HEK293 (cell line): ENCODE results near the gene CTSE.

Experiments
- CTCF ChIA-PET: fragments of 350-600 bp; formaldehyde crosslinking; extraction: SDS; loops from one replicate; lab custom pipeline; 2021; ENCODE audit warnings: antibody characterized with exemption; lab: Yijun Ruan, JAX
- POLR2A ChIA-PET: fragments of 300-600 bp; formaldehyde crosslinking; extraction: SDS; loops from one replicate; lab custom pipeline; 2020; ENCODE audit warnings: antibody characterized with exemption, inconsistent platforms; lab: Yijun Ruan, JAX
- H3K27ac ChIP-seq: fragments of 200-500 bp; sonication (Bioruptor generic); 2 replicates; pipeline ENCODE4 v1.5.1; 2014; ENCODE audit warnings: low read depth, low read length, control low read depth, inconsistent platforms; ENCODE audit errors: extremely low read depth
- H3K36me3 ChIP-seq, 2 experiments: fragments of 200-500 bp in 1 of 2; sonication (Bioruptor generic) in 1 of 2; 1 replicate in 1 of 2; 2 replicates in 1 of 2; pipeline ENCODE4 v1.5.1; 2014 to 2017; ENCODE audit warnings: inconsistent platforms in 2 of 2, low read length in 2 of 2; ENCODE audit not compliant: control insufficient read depth in 2 of 2, insufficient read depth in 1 of 2
- H3K4me1 ChIP-seq: fragments of 200-500 bp; sonication (Bioruptor generic); 2 replicates; pipeline ENCODE4 v1.5.1; 2014; ENCODE audit warnings: mild to moderate bottlenecking, low read length, inconsistent platforms; ENCODE audit not compliant: control insufficient read depth, insufficient read depth
- H3K4me3 ChIP-seq: 2 replicates; pipeline ENCODE4 v1.5.1; 2011; ENCODE audit warnings: low read depth, mild to moderate bottlenecking, control low read depth, low read length, moderate library complexity
- H3K9me3 ChIP-seq: fragments of 200-500 bp; sonication (Bioruptor generic); 2 replicates; pipeline ENCODE4 v1.5.1; 2014; ENCODE audit warnings: low read depth, low read length, inconsistent platforms; ENCODE audit not compliant: control insufficient read depth, insufficient read depth
- CTCF ChIP-seq: fragments of 450-650 bp; formaldehyde crosslinking; IDR thresholded peaks from 2 replicates; pipeline ENCODE4 v1.5.1; 2016; ENCODE audit warnings: missing biosample characterization, missing genetic modification characterization
- HIC1 ChIP-seq: fragments of 450-650 bp; formaldehyde crosslinking; IDR thresholded peaks from 2 replicates; pipeline ENCODE4 v1.5.1; 2016; ENCODE audit warnings: missing biosample characterization, missing genetic modification characterization
- HOXC10 ChIP-seq: sonication (generic); formaldehyde crosslinking; IDR thresholded peaks from 2 replicates; pipeline ENCODE4 v1.8.1; 2023; ENCODE audit warnings: mild to moderate bottlenecking, missing genetic modification reagents
- KLF16 ChIP-seq: fragments of 450-650 bp; formaldehyde crosslinking; IDR thresholded peaks from 2 replicates; pipeline ENCODE4 v1.5.1; 2017; ENCODE audit warnings: missing biosample characterization, missing genetic modification characterization
- KLF7 ChIP-seq: fragments of 450-650 bp; formaldehyde crosslinking; IDR thresholded peaks from 2 replicates; pipeline ENCODE4 v1.5.1; 2016; ENCODE audit warnings: missing biosample characterization, missing genetic modification characterization, borderline replicate concordance
- SETDB1 ChIP-seq: IDR thresholded peaks from one replicate; pipeline ENCODE4 v1.6.1; 2017; ENCODE audit warnings: mild to moderate bottlenecking, low read length, moderate library complexity, mixed read lengths; ENCODE audit not compliant: insufficient read length
- YY2 ChIP-seq: fragments of 450-650 bp; formaldehyde crosslinking; IDR thresholded peaks from 2 replicates; pipeline ENCODE4 v1.5.1; 2016; ENCODE audit warnings: missing biosample characterization, missing genetic modification characterization
- ZBTB48 ChIP-seq: fragments of 450-650 bp; formaldehyde crosslinking; IDR thresholded peaks from 2 replicates; pipeline ENCODE4 v1.5.1; 2016; ENCODE audit warnings: missing biosample characterization, missing genetic modification characterization
- ZIC2 ChIP-seq: fragments of 450-650 bp; formaldehyde crosslinking; IDR thresholded peaks from 2 replicates; pipeline ENCODE4 v1.5.1; 2016; ENCODE audit warnings: missing biosample characterization, missing genetic modification characterization
- ZNF174 ChIP-seq: fragments of 450-650 bp; formaldehyde crosslinking; IDR thresholded peaks from 2 replicates; pipeline ENCODE4 v1.5.0; 2017; ENCODE audit warnings: missing biosample characterization, mild to moderate bottlenecking, missing genetic modification characterization
- ZNF175 ChIP-seq: fragments of 450-650 bp; formaldehyde crosslinking; IDR thresholded peaks from 2 replicates; pipeline ENCODE4 v1.5.1; 2016; ENCODE audit warnings: missing biosample characterization, missing genetic modification characterization
- ZNF184 ChIP-seq: fragments of 450-650 bp; IDR thresholded peaks from 2 replicates; pipeline ENCODE4 v1.5.1; 2018; ENCODE audit warnings: missing biosample characterization, mild to moderate bottlenecking, missing genetic modification characterization
- ZNF202 ChIP-seq: fragments of 450-650 bp; formaldehyde crosslinking; IDR thresholded peaks from 2 replicates; pipeline ENCODE4 v1.5.1; 2016; ENCODE audit warnings: missing biosample characterization, missing genetic modification characterization, borderline replicate concordance
- ZNF221 ChIP-seq: fragments of 450-650 bp; formaldehyde crosslinking; IDR thresholded peaks from 2 replicates; pipeline ENCODE4 v1.5.1; 2017; ENCODE audit warnings: missing biosample characterization, missing genetic modification characterization, borderline replicate concordance
- ZNF223 ChIP-seq: fragments of 450-650 bp; formaldehyde crosslinking; IDR thresholded peaks from 2 replicates; pipeline ENCODE4 v1.5.1; 2016; ENCODE audit warnings: missing biosample characterization, missing genetic modification characterization
- ZNF292 ChIP-seq: fragments of 450-650 bp; formaldehyde crosslinking; IDR thresholded peaks from 2 replicates; pipeline ENCODE4 v1.5.1; 2016; ENCODE audit warnings: low read depth, missing biosample characterization, missing genetic modification characterization, borderline replicate concordance
- ZNF394 ChIP-seq: fragments of 450-650 bp; formaldehyde crosslinking; IDR thresholded peaks from 2 replicates; pipeline ENCODE4 v1.5.1; 2016; ENCODE audit warnings: missing biosample characterization, missing genetic modification characterization, mild to moderate bottlenecking, moderate library complexity, borderline replicate concordance
- ZNF521 ChIP-seq: fragments of 450-650 bp; formaldehyde crosslinking; IDR thresholded peaks from 2 replicates; pipeline ENCODE4 v1.5.1; 2017; ENCODE audit warnings: missing biosample characterization, mild to moderate bottlenecking, missing genetic modification characterization
- ZNF530 ChIP-seq: fragments of 450-650 bp; formaldehyde crosslinking; IDR thresholded peaks from 2 replicates; pipeline ENCODE4 v1.5.1; 2016; ENCODE audit warnings: low read depth, missing biosample characterization, missing genetic modification characterization
- ZNF549 ChIP-seq: fragments of 450-650 bp; IDR thresholded peaks from 2 replicates; pipeline ENCODE4 v1.5.1; 2018; ENCODE audit warnings: missing biosample characterization, missing genetic modification characterization, mild to moderate bottlenecking, inconsistent platforms, moderate library complexity
- ZNF571 ChIP-seq: fragments of 450-650 bp; formaldehyde crosslinking; IDR thresholded peaks from 2 replicates; pipeline ENCODE4 v1.5.0; 2017; ENCODE audit warnings: missing biosample characterization, missing genetic modification characterization
- ZNF585B ChIP-seq: fragments of 450-650 bp; formaldehyde crosslinking; IDR thresholded peaks from 2 replicates; pipeline ENCODE4 v1.5.1; 2016; ENCODE audit warnings: missing biosample characterization, missing genetic modification characterization
- ZNF596 ChIP-seq: fragments of 450-650 bp; IDR thresholded peaks from 2 replicates; pipeline ENCODE4 v1.5.0; 2018; ENCODE audit warnings: missing biosample characterization, mild to moderate bottlenecking, missing genetic modification characterization, moderate library complexity
- ZNF670 ChIP-seq: fragments of 450-650 bp; formaldehyde crosslinking; IDR thresholded peaks from 2 replicates; pipeline ENCODE4 v1.5.1; 2016; ENCODE audit warnings: missing biosample characterization, missing genetic modification characterization, low read depth
- ZNF707 ChIP-seq: fragments of 450-650 bp; formaldehyde crosslinking; IDR thresholded peaks from 2 replicates; pipeline ENCODE4 v1.5.1; 2016; ENCODE audit warnings: missing biosample characterization, missing genetic modification characterization
- ZNF843 ChIP-seq: fragments of 450-650 bp; formaldehyde crosslinking; IDR thresholded peaks from 2 replicates; pipeline ENCODE4 v1.5.1; 2016; ENCODE audit warnings: missing biosample characterization, missing genetic modification characterization
- ZSCAN18 ChIP-seq: fragments of 450-650 bp; formaldehyde crosslinking; IDR thresholded peaks from 2 replicates; pipeline ENCODE4 v1.5.1; 2016; ENCODE audit warnings: missing biosample characterization, missing genetic modification characterization
- TF ChIP-seq, protein P1 (sequence below): fragments of 450-650 bp; formaldehyde crosslinking; IDR thresholded peaks from 2 replicates; pipeline ENCODE4 v1.5.1; 2016; ENCODE audit warnings: missing biosample characterization, missing genetic modification characterization
- TF ChIP-seq, protein P2 (sequence below): fragments of 450-650 bp; formaldehyde crosslinking; IDR thresholded peaks from 2 replicates; pipeline ENCODE4 v1.5.1; 2016; ENCODE audit warnings: missing biosample characterization, missing genetic modification characterization, borderline replicate concordance

Gene CTSE

GRCh38 chr1:205973377-205974232 lies 50.1 kb downstream of the CTSE start:
- ChIA-PET POLR2A (no interaction called here), CTCF (no interaction called here)
- TF ChIP-seq ZNF174 (tag by site-specific recombination) (no peak), ZNF175 (tag by site-specific recombination) (no peak; the same call in 1 of the 2 replicates), ZIC2 (tag by site-specific recombination) (no peak), CTCF (tag by site-specific recombination) (no peak), HOXC10 (CRISPR knock-in tag) (no peak), ZNF707 (tag by site-specific recombination) (peak; percentile 59; the same call in 1 of the 2 replicates), ZNF521 (no peak; the same call in 1 of the 2 replicates), ZNF596 (tag by site-specific recombination) (no peak), ZNF184 (tag by site-specific recombination) (no peak), YY2 (tag by site-specific recombination) (0 out of 2 replicates have a peak, but pooled peaks have one; percentile 21), ZNF223 (tag by site-specific recombination) (no peak), ZNF670 (tag by site-specific recombination) (no peak), ZNF549 (no peak), ZNF292 (tag by site-specific recombination) (no peak), ZNF585B (tag by site-specific recombination) (0 out of 2 replicates have a peak, but pooled peaks have one; percentile 2), ZNF202 (tag by site-specific recombination) (peak; percentile 15; the same call in 1 of the 2 replicates), SETDB1 (no peak), ZBTB48 (tag by site-specific recombination) (no peak), ZNF571 (tag by site-specific recombination) (0 out of 2 replicates have a peak, but pooled peaks have one; percentile 60), ZNF843 (no peak), HIC1 (tag by site-specific recombination) (no peak), ZNF530 (tag by site-specific recombination) (no peak), KLF16 (tag by site-specific recombination) (no peak), KLF7 (tag by site-specific recombination) (no peak), ZNF221 (tag by site-specific recombination) (no peak), ZSCAN18 (tag by site-specific recombination) (no peak; the same call in 1 of the 2 replicates), ZNF394 (tag by site-specific recombination) (no peak)
- TF ChIP-seq, protein P1, sequence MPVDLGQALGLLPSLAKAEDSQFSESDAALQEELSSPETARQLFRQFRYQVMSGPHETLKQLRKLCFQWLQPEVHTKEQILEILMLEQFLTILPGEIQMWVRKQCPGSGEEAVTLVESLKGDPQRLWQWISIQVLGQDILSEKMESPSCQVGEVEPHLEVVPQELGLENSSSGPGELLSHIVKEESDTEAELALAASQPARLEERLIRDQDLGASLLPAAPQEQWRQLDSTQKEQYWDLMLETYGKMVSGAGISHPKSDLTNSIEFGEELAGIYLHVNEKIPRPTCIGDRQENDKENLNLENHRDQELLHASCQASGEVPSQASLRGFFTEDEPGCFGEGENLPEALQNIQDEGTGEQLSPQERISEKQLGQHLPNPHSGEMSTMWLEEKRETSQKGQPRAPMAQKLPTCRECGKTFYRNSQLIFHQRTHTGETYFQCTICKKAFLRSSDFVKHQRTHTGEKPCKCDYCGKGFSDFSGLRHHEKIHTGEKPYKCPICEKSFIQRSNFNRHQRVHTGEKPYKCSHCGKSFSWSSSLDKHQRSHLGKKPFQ = peak; percentile 91
- TF ChIP-seq, protein P2, sequence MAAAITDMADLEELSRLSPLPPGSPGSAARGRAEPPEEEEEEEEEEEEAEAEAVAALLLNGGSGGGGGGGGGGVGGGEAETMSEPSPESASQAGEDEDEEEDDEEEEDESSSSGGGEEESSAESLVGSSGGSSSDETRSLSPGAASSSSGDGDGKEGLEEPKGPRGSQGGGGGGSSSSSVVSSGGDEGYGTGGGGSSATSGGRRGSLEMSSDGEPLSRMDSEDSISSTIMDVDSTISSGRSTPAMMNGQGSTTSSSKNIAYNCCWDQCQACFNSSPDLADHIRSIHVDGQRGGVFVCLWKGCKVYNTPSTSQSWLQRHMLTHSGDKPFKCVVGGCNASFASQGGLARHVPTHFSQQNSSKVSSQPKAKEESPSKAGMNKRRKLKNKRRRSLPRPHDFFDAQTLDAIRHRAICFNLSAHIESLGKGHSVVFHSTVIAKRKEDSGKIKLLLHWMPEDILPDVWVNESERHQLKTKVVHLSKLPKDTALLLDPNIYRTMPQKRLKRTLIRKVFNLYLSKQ (tag by site-specific recombination) = 0 out of 2 replicates have a peak, but pooled peaks have one; percentile 3

More at GRCh38 chr1:205973377-205974232, 50.1 kb downstream of the CTSE start:
- Histone ChIP-seq H3K4me1 (no peaks in the 10 kb centered on the region), H3K27ac (no peak overlapping the region), H3K9me3 (no peaks in the 10 kb centered on the region), H3K36me3 (no peaks in the 10 kb centered on the region), H3K4me3 (no peak overlapping the region)
